Activated CD4-positive, CD25-positive, alpha-beta regulatory T cell treated with anti-CD3 and anti-CD28 coated beads, Interleukin-2, amount 50 U/mL, for 16 hours (primary cell): ENCODE data around the gene TMEM63B.
"Not testable (repeated sequence)": the region's sequence is repeated elsewhere in the genome, so short reads cannot be mapped to it uniquely, and the experiment has no call there.

Experiments
- DNase-seq: peaks from one replicate; pipeline ENCODE4 v3.0.0-alpha.2; 2020; ENCODE audit warnings: low read depth, low spot score

Gene TMEM63B

DNA sequence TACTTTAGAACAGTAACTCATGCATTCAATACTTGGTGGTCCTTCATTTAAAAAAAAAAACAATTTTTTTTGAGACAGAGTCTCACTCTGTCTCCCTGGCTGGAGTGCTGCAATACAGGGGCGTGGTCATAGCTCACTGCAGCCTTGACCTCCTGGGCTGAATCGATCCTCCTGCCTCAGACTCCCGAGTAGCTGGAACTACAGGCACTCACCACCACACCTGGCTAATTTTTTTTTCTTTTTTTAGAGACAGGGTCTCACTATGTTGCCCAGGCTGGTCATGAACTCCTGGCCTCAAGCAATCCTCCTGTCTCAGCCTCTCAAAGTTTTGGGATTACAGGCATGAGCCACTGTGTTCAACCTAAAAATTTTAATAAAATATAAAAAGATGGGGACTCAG is 17.2 kb downstream of the TMEM63B start:
- DNase-seq = not testable (repeated sequence)

DNA sequence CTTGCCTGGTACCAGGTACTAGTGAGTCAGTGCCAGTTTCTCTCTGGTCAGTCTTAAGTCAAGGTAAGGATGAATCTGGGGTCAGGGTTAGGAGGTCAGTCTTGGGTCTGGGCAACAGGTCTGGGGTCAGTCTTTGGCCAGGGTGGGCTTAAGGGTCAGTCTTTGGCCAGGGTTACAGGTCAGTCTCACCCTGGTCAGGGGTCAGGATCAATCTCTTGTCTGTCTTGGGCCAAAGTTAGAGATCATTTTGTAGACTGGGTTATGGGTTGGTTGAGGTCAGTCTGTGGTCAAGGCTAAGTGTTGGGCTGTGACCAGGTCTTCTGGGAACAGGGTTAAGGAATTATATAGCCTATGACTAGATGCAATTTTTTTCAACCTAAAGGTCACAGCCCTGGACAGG is 18.5 kb downstream of the TMEM63B start:
- DNase-seq = no peak

DNA sequence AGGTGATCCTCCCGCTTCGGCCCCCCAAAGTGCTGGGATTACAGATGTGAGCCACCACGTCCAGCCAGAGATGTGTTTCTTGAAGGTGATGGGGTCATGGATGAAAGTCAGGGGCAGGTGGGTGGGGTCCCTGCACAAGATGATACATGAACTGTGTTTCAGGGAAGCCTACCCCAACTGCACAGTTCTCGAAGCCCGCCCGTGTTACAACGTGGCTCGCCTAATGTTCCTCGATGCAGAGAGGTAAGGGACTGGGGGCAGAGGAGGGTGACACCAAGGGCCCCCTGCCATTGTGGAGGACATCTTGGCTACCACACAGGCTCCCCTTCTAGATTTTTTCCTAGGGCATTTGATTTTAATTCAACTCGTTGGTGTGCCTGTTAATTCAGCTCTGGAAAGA is 19.3 kb downstream of the TMEM63B start:
- no peak for DNase-seq

- no peak for DNase-seq
Observed at GRCh38 chr6:44147256-44147655, 19.9 kb downstream of the TMEM63B start.

GRCh38 chr6:44148306-44148705 is 21.0 kb downstream of the TMEM63B start:
- no peak for DNase-seq

- DNase-seq = no peak
Observed at GRCh38 chr6:44149369-44150012, 22.1 kb downstream of the TMEM63B start.

DNA sequence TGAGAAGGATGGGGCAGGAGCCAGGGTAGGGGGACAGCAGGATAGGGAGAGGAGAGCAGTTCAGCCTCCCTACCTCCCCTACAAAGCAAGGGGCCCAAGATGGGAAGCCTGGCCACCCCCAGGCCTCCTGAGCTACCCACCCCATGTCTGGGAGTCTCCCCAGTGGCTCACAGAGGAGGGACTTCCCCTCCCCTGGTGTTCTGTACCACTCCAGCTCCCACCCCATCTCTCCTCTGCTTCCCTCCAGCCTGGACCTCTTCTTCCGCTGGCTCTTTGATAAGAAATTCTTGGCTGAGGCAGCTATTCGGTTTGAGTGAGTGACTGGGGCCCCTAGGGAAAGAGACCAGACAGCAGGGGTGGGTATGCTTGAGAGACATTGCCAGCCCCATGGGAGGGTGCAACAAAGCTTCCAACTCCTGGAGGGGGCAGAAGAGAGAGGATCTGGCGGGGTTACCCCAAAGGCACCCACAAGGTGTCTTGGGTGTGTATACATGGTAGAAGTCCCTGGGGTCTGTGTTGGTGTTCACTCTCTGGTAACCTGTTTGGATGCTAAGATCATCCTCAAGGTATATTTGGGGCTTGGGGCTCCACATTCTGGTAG is 23.1 kb downstream of the TMEM63B start:
- no peak for DNase-seq

GRCh38 chr6:44151348-44152108 is 24.2 kb downstream of the TMEM63B start:
- DNase-seq = peak; percentile 66

GRCh38 chr6:44152109-44152461 is 24.7 kb downstream of the TMEM63B start:
- DNase-seq = no peak

GRCh38 chr6:44152533-44152932 is 25.2 kb downstream of the TMEM63B start:
- no peak for DNase-seq

GRCh38 chr6:44154067-44154466 is 26.7 kb downstream of the TMEM63B start:
- DNase-seq = no peak

GRCh38 chr6:44156494-44157151 is 29.3 kb downstream of the TMEM63B start:
- DNase-seq = no peak

GRCh38 chr6:44157152-44157521 is 29.8 kb downstream of the TMEM63B start:
- DNase-seq = no peak

DNA sequence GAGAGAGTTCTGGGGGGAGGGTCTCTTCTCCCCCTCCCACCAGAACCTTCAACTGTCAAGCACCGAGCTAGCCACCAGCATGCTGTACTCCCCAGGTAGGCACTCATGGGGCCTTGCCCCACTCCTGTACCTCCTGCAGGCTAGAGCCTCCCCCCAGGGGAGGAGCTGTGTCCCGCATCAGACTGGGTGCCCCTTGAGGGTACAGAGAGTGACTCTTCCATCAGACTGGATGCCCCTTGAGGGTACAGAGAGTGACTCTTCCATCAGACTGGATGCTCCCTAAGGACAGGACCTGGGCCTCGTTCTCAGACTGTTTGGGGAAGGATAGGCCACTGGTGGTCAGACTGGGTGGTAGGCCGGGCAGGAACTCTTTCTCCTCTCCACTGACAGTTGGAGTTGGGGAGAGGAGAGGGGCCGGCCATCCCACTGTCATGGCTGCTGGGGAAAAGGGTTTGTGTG is 31.4 kb downstream of the TMEM63B start, which contains the start of gene CAPN11:
CAPN11 (plus strand) TSS at position 51 of the 459 bp plus-strand sequence; CDS start at position 80, 29 bp downstream.
- no peak for DNase-seq

DNA sequence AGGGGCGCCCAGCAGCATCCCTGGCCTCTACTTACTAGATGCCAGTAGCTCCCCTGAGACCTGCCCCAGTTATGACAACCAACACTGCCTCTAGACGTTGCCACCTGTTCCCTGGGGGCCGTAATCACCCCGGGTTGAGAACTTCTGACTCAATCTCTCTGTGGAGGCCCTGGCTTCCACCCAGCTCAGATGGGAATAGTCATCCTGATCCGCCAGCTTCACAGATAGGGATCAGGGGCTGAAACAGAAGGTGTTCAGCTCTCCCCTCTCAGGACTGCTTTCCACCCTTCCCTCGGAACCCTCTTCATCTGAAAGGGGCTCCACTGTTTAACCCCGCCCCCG is 34.6 kb downstream of the TMEM63B start:
- DNase-seq = no peak

DNA sequence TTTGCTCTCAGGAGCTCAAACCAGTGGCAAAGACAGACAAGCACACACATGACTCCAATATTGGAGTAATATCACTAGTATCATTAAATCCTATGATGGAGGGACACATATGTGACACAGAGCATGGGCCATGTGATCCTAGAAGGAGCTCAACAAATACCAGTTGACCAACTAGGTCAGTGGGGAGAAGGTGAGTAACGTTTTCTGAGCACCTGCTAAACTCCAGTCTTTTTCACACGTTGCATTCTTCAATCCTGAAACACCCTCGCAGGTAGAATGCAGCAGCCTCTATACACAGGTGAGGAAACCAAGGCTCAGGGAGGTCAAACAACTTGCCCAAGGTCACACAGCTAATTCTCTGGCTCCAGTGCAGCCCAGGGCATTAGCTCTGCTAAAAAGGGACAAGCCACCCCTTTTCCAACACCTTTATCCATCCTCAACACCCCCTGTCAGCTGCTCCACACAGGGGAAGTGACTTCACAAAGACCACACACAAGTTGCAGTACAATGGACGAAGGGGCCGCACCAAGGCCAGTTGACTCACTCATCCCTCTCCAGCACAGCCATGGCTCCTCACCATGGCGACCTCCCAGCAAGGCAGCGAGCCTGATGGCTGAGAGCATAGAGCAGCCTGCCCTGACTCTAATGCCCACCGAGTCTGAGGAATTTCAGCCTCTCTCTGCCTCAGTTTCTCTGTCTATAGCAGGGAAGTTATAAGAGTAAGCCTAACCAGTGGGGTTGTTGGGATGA is 35.7 kb downstream of the TMEM63B start:
- DNase-seq = no peak

DNA sequence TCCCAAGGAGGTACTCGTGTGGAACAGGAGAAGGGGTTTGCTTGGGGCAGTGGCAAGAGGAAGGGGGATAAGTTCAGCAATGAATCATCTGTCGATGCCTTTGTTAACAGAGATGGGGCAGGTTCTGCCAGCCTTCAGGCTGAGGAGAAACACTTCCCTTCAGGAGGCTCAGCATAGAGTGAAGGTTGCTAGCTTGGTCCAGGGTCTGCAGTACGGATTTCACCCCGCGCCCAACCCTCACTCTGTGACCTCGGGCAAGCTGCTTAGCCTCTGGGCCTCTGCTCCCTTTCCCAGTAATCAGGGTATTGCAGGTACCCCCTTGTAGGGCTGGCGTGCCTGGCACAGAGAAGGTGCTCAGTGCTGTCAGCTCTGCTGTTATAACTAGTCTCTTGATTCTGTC is 38.8 kb downstream of the TMEM63B start:
- DNase-seq = no peak

DNA sequence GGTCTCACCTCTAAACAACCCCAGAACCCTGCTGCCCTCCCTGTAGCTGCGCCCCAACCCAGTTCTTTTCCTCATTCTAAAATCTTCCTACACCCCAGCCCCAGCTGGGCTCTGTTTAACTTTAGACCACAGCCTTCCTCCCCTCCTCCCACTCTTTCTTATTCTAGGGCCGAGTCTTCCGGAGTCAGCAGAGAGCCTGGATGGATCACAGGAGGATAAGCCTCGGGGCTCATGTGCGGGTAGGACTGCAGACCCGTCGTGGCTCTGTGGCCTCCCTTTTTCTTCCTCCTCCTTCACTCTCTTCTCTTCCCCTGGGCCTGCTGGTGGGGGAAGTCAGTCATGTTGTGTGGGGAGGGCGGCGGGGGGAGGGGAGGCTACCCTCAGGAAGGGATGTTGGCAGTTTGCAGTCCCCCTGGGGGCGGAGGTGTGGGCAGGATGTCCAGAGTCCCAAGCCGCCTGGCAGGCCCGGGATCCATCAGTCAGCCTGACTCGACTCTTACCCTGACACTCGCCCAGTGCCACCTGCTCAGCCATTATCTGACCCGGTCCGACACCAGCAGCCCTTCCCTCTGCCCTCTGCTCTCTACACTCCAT is 39.3 kb downstream of the TMEM63B start:
- DNase-seq = no peak

DNA sequence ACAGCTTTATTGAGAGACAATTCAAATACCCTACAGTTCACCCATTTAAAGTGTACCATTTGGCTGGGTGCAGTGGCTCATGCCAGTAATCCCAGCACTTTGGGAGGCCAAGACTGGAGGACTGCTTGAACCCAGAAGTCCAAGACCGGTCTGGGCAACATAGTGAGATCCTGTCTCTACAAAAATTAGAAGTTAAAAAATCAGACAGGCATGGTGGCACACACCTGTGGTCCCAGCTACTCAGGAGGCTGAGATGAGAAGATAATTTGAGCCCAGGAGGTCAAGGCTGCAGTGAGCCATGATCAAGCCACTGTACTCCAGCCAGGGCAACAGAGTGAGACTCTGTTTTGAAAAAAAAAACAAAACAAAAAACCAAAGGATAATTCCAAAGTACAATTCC is 40.2 kb downstream of the TMEM63B start:
- no peak for DNase-seq

- no peak for DNase-seq
Observed at GRCh38 chr6:44169154-44169553, 41.8 kb downstream of the TMEM63B start.

DNA sequence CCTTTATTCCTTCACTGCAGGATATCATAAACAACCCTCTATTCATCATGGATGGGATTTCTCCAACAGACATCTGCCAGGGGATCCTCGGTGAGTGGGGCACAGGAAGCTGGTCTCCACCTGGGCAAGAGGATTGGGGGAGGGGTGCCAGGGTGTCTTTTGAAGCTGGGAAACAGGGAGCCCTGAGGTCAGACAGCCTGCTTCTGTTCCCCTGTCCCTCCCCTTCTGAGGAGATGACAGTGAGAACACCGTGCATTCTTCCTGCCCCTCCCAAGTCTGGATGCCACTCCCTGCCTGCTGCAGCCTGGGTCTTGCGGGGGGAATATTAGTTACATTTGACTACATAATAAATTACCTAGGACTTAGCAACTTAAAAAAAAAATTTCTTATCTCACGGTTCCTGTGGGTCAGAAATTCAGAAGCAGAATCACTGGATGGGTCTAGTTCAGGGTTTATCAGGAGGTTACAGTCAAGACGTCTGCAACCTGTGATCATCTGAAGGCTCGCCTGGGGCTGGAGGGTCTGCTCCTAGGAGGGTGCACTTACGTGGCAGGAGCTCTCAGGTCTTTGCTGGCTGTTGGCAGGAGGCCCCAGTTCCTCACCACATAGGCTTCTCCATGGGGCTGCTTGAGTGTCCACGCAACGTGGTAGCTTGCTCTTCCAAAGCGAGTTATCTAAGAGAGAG is 42.7 kb downstream of the TMEM63B start:
- DNase-seq = no peak
